ENCODE data around the gene POLR3B.

Gene POLR3B

GRCh38 chr12:106508966-106509365 is 151.4 kb downstream of the POLR3B start:
- Histone ChIP-seq H3K4me1 (ENCODE audit: control insufficient read depth, insufficient read depth, low read length, poor library complexity, severe bottlenecking) (no peaks in the 10 kb centered on the region), H3K27me3 (replicated peaks; ENCODE audit: control insufficient read depth, insufficient read depth, low read length, poor library complexity, severe bottlenecking) (no peaks in the 10 kb centered on the region), H3K36me3 (ENCODE audit: control insufficient read depth, insufficient read depth, low read length) (peaks cover 10% of the 10 kb centered on the region), H3K27ac (ENCODE audit: insufficient read depth, low read length, poor library complexity, severe bottlenecking) (no peak overlapping the region), H3K9me3 (ENCODE audit: control insufficient read depth, low read length) (no peaks in the 10 kb centered on the region), H3K4me3 (ENCODE audit: insufficient read depth, low read depth, low read length, poor library complexity, severe bottlenecking) (no peak overlapping the region)
- DNase-seq = no peak

GRCh38 chr12:106511365-106511764 is 153.8 kb downstream of the POLR3B start:
- Histone ChIP-seq H3K27me3 (replicated peaks; ENCODE audit: control insufficient read depth, insufficient read depth, low read length, poor library complexity, severe bottlenecking) (no peaks in the 10 kb centered on the region), H3K4me3 (ENCODE audit: insufficient read depth, low read depth, low read length, poor library complexity, severe bottlenecking) (no peak overlapping the region), H3K36me3 (ENCODE audit: control insufficient read depth, insufficient read depth, low read length) (no peaks in the 10 kb centered on the region), H3K9me3 (ENCODE audit: control insufficient read depth, low read length) (no peaks in the 10 kb centered on the region), H3K27ac (ENCODE audit: insufficient read depth, low read length, poor library complexity, severe bottlenecking) (no peak overlapping the region), H3K4me1 (ENCODE audit: control insufficient read depth, insufficient read depth, low read length, poor library complexity, severe bottlenecking) (no peaks in the 10 kb centered on the region)
- no peak for DNase-seq

GRCh38 chr12:106517314-106517713 is 159.8 kb downstream of the POLR3B start:
- Histone ChIP-seq H3K27me3 (replicated peaks; ENCODE audit: control insufficient read depth, insufficient read depth, low read length, poor library complexity, severe bottlenecking) (no peaks in the 10 kb centered on the region), H3K4me1 (ENCODE audit: control insufficient read depth, insufficient read depth, low read length, poor library complexity, severe bottlenecking) (no peaks in the 10 kb centered on the region), H3K9me3 (ENCODE audit: control insufficient read depth, low read length) (no peaks in the 10 kb centered on the region), H3K4me3 (ENCODE audit: insufficient read depth, low read depth, low read length, poor library complexity, severe bottlenecking) (no peak overlapping the region), H3K27ac (ENCODE audit: insufficient read depth, low read length, poor library complexity, severe bottlenecking) (no peak overlapping the region), H3K36me3 (ENCODE audit: control insufficient read depth, insufficient read depth, low read length) (no peaks in the 10 kb centered on the region)
- DNase-seq = no peak

GRCh38 chr12:106519607-106520021 is 162.1 kb downstream of the POLR3B start:
- no peak for DNase-seq
- H3K36me3 ChIP-seq (ENCODE audit: control insufficient read depth, insufficient read depth, low read length) = no peaks in the 10 kb centered on the region

GRCh38 chr12:106521901-106522300 is 164.4 kb downstream of the POLR3B start:
- Histone ChIP-seq H3K4me3 (ENCODE audit: insufficient read depth, low read depth, low read length, poor library complexity, severe bottlenecking) (no peak overlapping the region), H3K36me3 (ENCODE audit: control insufficient read depth, insufficient read depth, low read length) (no peaks in the 10 kb centered on the region), H3K27me3 (replicated peaks; ENCODE audit: control insufficient read depth, insufficient read depth, low read length, poor library complexity, severe bottlenecking) (no peaks in the 10 kb centered on the region)

More at GRCh38 chr12:106519607-106520021, 162.1 kb downstream of the POLR3B start:
- no peaks in the 10 kb centered on the region for H3K9me3 ChIP-seq (ENCODE audit: control insufficient read depth, low read length)
- no peak overlapping the region for H3K4me3 ChIP-seq (ENCODE audit: insufficient read depth, low read depth, low read length, poor library complexity, severe bottlenecking)
- no peaks in the 10 kb centered on the region for H3K27me3 ChIP-seq (replicated peaks; ENCODE audit: control insufficient read depth, insufficient read depth, low read length, poor library complexity, severe bottlenecking)
- no peak overlapping the region for H3K27ac ChIP-seq (ENCODE audit: insufficient read depth, low read length, poor library complexity, severe bottlenecking)
- no peaks in the 10 kb centered on the region for H3K4me1 ChIP-seq (ENCODE audit: control insufficient read depth, insufficient read depth, low read length, poor library complexity, severe bottlenecking)

GRCh38 chr12:106522708-106523107 is 165.2 kb downstream of the POLR3B start:
- Histone ChIP-seq H3K27ac (ENCODE audit: insufficient read depth, low read length, poor library complexity, severe bottlenecking) (no peak overlapping the region), H3K4me3 (ENCODE audit: insufficient read depth, low read depth, low read length, poor library complexity, severe bottlenecking) (no peak overlapping the region), H3K4me1 (ENCODE audit: control insufficient read depth, insufficient read depth, low read length, poor library complexity, severe bottlenecking) (no peaks in the 10 kb centered on the region), H3K36me3 (ENCODE audit: control insufficient read depth, insufficient read depth, low read length) (no peaks in the 10 kb centered on the region), H3K9me3 (ENCODE audit: control insufficient read depth, low read length) (no peaks in the 10 kb centered on the region), H3K27me3 (replicated peaks; ENCODE audit: control insufficient read depth, insufficient read depth, low read length, poor library complexity, severe bottlenecking) (no peaks in the 10 kb centered on the region)
- no peak for DNase-seq

More at GRCh38 chr12:106521901-106522300, 164.4 kb downstream of the POLR3B start:
- no peak for DNase-seq
- no peak overlapping the region for H3K27ac ChIP-seq (ENCODE audit: insufficient read depth, low read length, poor library complexity, severe bottlenecking)
- no peaks in the 10 kb centered on the region for H3K4me1 ChIP-seq (ENCODE audit: control insufficient read depth, insufficient read depth, low read length, poor library complexity, severe bottlenecking)
- no peaks in the 10 kb centered on the region for H3K9me3 ChIP-seq (ENCODE audit: control insufficient read depth, low read length)

- Histone ChIP-seq H3K4me1 (ENCODE audit: control insufficient read depth, insufficient read depth, low read length, poor library complexity, severe bottlenecking) (no peaks in the 10 kb centered on the region), H3K27me3 (replicated peaks; ENCODE audit: control insufficient read depth, insufficient read depth, low read length, poor library complexity, severe bottlenecking) (no peaks in the 10 kb centered on the region), H3K27ac (ENCODE audit: insufficient read depth, low read length, poor library complexity, severe bottlenecking) (no peak overlapping the region), H3K9me3 (ENCODE audit: control insufficient read depth, low read length) (no peaks in the 10 kb centered on the region), H3K36me3 (ENCODE audit: control insufficient read depth, insufficient read depth, low read length) (no peaks in the 10 kb centered on the region), H3K4me3 (ENCODE audit: insufficient read depth, low read depth, low read length, poor library complexity, severe bottlenecking) (no peak overlapping the region)
- DNase-seq = no peak
Measured at GRCh38 chr12:106527356-106527755, 169.8 kb downstream of the POLR3B start.

- no peak for DNase-seq
- no peak overlapping the region for H3K4me3 ChIP-seq (ENCODE audit: insufficient read depth, low read depth, low read length, poor library complexity, severe bottlenecking)
- H3K27ac ChIP-seq (ENCODE audit: insufficient read depth, low read length, poor library complexity, severe bottlenecking) = no peak overlapping the region
- H3K36me3 ChIP-seq (ENCODE audit: control insufficient read depth, insufficient read depth, low read length) = no peaks in the 10 kb centered on the region
- H3K27me3 ChIP-seq (replicated peaks; ENCODE audit: control insufficient read depth, insufficient read depth, low read length, poor library complexity, severe bottlenecking) = no peaks in the 10 kb centered on the region
- H3K9me3 ChIP-seq (ENCODE audit: control insufficient read depth, low read length) = peaks cover 5% of the 10 kb centered on the region
- no peaks in the 10 kb centered on the region for H3K4me1 ChIP-seq (ENCODE audit: control insufficient read depth, insufficient read depth, low read length, poor library complexity, severe bottlenecking)
Measured at GRCh38 chr12:106541201-106541600, 183.7 kb downstream of the POLR3B start.

GRCh38 chr12:106551410-106551809 is 193.9 kb downstream of the POLR3B start:
- no peak overlapping the region for H3K4me3 ChIP-seq (ENCODE audit: insufficient read depth, low read depth, low read length, poor library complexity, severe bottlenecking)
- H3K27me3 ChIP-seq (replicated peaks; ENCODE audit: control insufficient read depth, insufficient read depth, low read length, poor library complexity, severe bottlenecking) = no peaks in the 10 kb centered on the region
- DNase-seq = no peak
- no peaks in the 10 kb centered on the region for H3K4me1 ChIP-seq (ENCODE audit: control insufficient read depth, insufficient read depth, low read length, poor library complexity, severe bottlenecking)
- H3K9me3 ChIP-seq (ENCODE audit: control insufficient read depth, low read length) = no peaks in the 10 kb centered on the region
- no peak overlapping the region for H3K27ac ChIP-seq (ENCODE audit: insufficient read depth, low read length, poor library complexity, severe bottlenecking)
- no peaks in the 10 kb centered on the region for H3K36me3 ChIP-seq (ENCODE audit: control insufficient read depth, insufficient read depth, low read length)

GRCh38 chr12:106552228-106552627 is 194.7 kb downstream of the POLR3B start:
- Histone ChIP-seq H3K27me3 (replicated peaks; ENCODE audit: control insufficient read depth, insufficient read depth, low read length, poor library complexity, severe bottlenecking) (no peaks in the 10 kb centered on the region), H3K9me3 (ENCODE audit: control insufficient read depth, low read length) (no peaks in the 10 kb centered on the region), H3K27ac (ENCODE audit: insufficient read depth, low read length, poor library complexity, severe bottlenecking) (no peak overlapping the region), H3K4me3 (ENCODE audit: insufficient read depth, low read depth, low read length, poor library complexity, severe bottlenecking) (no peak overlapping the region), H3K4me1 (ENCODE audit: control insufficient read depth, insufficient read depth, low read length, poor library complexity, severe bottlenecking) (no peaks in the 10 kb centered on the region), H3K36me3 (ENCODE audit: control insufficient read depth, insufficient read depth, low read length) (no peaks in the 10 kb centered on the region)
- DNase-seq = no peak

Data from effector memory CD4-positive, alpha-beta T cell (primary cell).